Panc1 (cell line): ENCODE results near the gene PHF10. TPM values are rescaled to one million over a fixed set of nuclear protein-coding genes. Genes with fewer than 3 reads are reported as not detected.

Experiments used
- ATAC-seq: fragments of 200-7000 bp; cut with Tn5 transposase; 2 replicates; pipeline ENCODE4 v1.9.1; 2020; ENCODE audit warnings: mild to moderate bottlenecking, moderate library complexity
- BruUV-seq: library from RNA; stranded (reverse); fragments of 400-500 nt; replicated peaks from 2 replicates; lab custom pipeline; 2021; lab: Mats Ljungman, UMichigan
- CTCF ChIA-PET: fragments of 300-600 bp; sonication (Branson Sonifier 250); formaldehyde crosslinking; loops from one replicate; lab custom pipeline; 2022; ENCODE audit warnings: antibody characterized with exemption; lab: Charles Lee
- POLR2A ChIA-PET: fragments of 300-600 bp; sonication (Branson Sonifier 250); formaldehyde crosslinking; loops from one replicate; lab custom pipeline; 2022; ENCODE audit warnings: antibody characterized with exemption; lab: Charles Lee
- DNase-seq: peaks from one replicate; pipeline ENCODE4 v3.0.0-alpha.2; 2010; ENCODE audit warnings: low read depth, low spot score
- H3K27ac ChIP-seq: 2 replicates; pipeline ENCODE4 v1.5.1; 2011; ENCODE audit warnings: mild to moderate bottlenecking, low read length, inconsistent platforms
- H3K27me3 ChIP-seq: fragments of 200-500 bp; sonication (Bioruptor generic); 2 replicates; pipeline ENCODE4 v1.6.0; 2014; ENCODE audit warnings: low read length, inconsistent platforms; ENCODE audit not compliant: control insufficient read depth, insufficient read depth
- H3K36me3 ChIP-seq: fragments of 200-500 bp; sonication (Bioruptor generic); 2 replicates; pipeline ENCODE4 v1.5.1; 2014; ENCODE audit warnings: inconsistent platforms, mild to moderate bottlenecking, low read length, moderate library complexity; ENCODE audit not compliant: control insufficient read depth, insufficient read depth
- H3K4me1 ChIP-seq: 2 replicates; pipeline ENCODE4 v1.5.1; 2011; ENCODE audit warnings: inconsistent platforms, mild to moderate bottlenecking, low read length, moderate library complexity; ENCODE audit not compliant: control insufficient read depth, insufficient read depth
- H3K4me3 ChIP-seq, 2 experiments: 2 replicates each; pipeline ENCODE4 v1.5.1; 2011 to 2012; ENCODE audit warnings: low read depth in 2 of 2, low read length in 2 of 2, mild to moderate bottlenecking in 2 of 2, inconsistent platforms in 1 of 2, moderate library complexity in 1 of 2
- H3K9me3 ChIP-seq: fragments of 200-500 bp; sonication (Bioruptor generic); 2 replicates; pipeline ENCODE4 v1.5.1; 2014; ENCODE audit warnings: low read depth, mild to moderate bottlenecking, inconsistent platforms, low read length, moderate library complexity; ENCODE audit not compliant: control insufficient read depth, insufficient read depth
- CTCF ChIP-seq: fragments of 450-650 bp; IDR thresholded peaks from 2 replicates; pipeline ENCODE4 v1.5.1; 2017; ENCODE audit warnings: mild to moderate bottlenecking
- POLR2AphosphoS5 ChIP-seq: IDR thresholded peaks from 2 replicates; pipeline ENCODE4 v1.6.1; 2012; ENCODE audit warnings: mild to moderate bottlenecking, low read depth, low read length, moderate library complexity
- REST ChIP-seq, 2 experiments: IDR thresholded peaks; 2 replicates each; pipeline ENCODE4 v1.6.1; 2011 to 2012; ENCODE audit warnings: low read depth in 2 of 2, control low read depth in 1 of 2, low read length in 1 of 2, mild to moderate bottlenecking in 1 of 2, moderate library complexity in 1 of 2; ENCODE audit not compliant: insufficient read depth in 1 of 2
- SIN3A ChIP-seq: IDR thresholded peaks from 2 replicates; pipeline ENCODE4 v1.6.1; 2012; ENCODE audit warnings: low read depth, mild to moderate bottlenecking, low read length, moderate library complexity, borderline replicate concordance; ENCODE audit not compliant: insufficient read depth
- TCF7L2 ChIP-seq: IDR thresholded peaks from 2 replicates; pipeline ENCODE4 v1.6.1; 2011; ENCODE audit warnings: mild to moderate bottlenecking, low read depth, low read length, inconsistent platforms
- in situ Hi-C: cut with HindIII; loops from 2 replicates; pipeline ENCODE4 v1.10.0; 2016; ENCODE audit warnings: low sequenced_read_pairs, low pct_unique_long_range_greater_than_20kb
- intact Hi-C: fragments of 100-400 bp; cut with micrococcal nuclease; formaldehyde crosslinking; loops from one replicate; pipeline ENCODE4 v1.10.0; 2022; ENCODE audit not compliant: unreplicated experiment
- total RNA-seq: library from RNA; stranded (reverse); gene quantifications from one replicate; pipeline ENCODE4 v1.2.1, GENCODE V29; 2021; ENCODE audit not compliant: unreplicated experiment

PHF10 gene
- total RNA-seq, 1 experiment from 2014 or later = 71.7 TPM

GRCh38 chr6:169702840-169703246 is 21.5 kb downstream of the PHF10 start:
- ChIA-PET CTCF (no interaction called here), POLR2A (interaction anchor here (2.2 kb wide), 1 partner anchor 19 kb away, joined by 5 read pairs; no protein-coding TSS in a partner anchor)
- Histone ChIP-seq H3K27me3 (no peaks in the 10 kb centered on the region), H3K36me3 (peaks cover 43% of the 10 kb centered on the region), H3K27ac (peak overlapping the region; percentile 97), H3K4me3 (peak overlapping the region; percentile 85 to 100), H3K4me1 (peaks cover 32% of the 10 kb centered on the region), H3K9me3 (no peaks in the 10 kb centered on the region)
- DNase-seq (no peak), ATAC-seq (no peak)
- in situ Hi-C loops (no loop called here), intact Hi-C loops (loop anchor here (5.0 kb wide), 1 partner anchor 746 kb away; no protein-coding TSS in a partner anchor)
- TF ChIP-seq CTCF (no peak), SIN3A (no peak), REST (IDR thresholded peaks at IDR 0.05; ENCODE audit: insufficient read depth in 1 of 2, low read depth in 2 of 2, low read length in 1 of 2) (no peak), TCF7L2 (no peak), POLR2AphosphoS5 (no peak)
- BruUV-seq = no TSS peak

- Histone ChIP-seq H3K4me1 (peaks cover 32% of the 10 kb centered on the region), H3K27ac (peak within 1 kb of the TSS; percentile 97), H3K4me3 (peak within 1 kb of the TSS; percentile 85 to 100), H3K9me3 (no peaks in the 10 kb centered on the region), H3K36me3 (peaks cover 41% of the 10 kb centered on the region), H3K27me3 (no peaks in the 10 kb centered on the region)
- no TSS peak for BruUV-seq
- DNase-seq (no peak), ATAC-seq (peak; percentile 97)
- POLR2A ChIA-PET = interaction anchor here (2.2 kb wide), 1 partner anchor 20 kb away, joined by 5 read pairs; no protein-coding TSS in a partner anchor
- intact Hi-C loops (loop anchor here (5.0 kb wide), 1 partner anchor 745 kb away; no protein-coding TSS in a partner anchor), in situ Hi-C loops (no loop called here)
- peak; percentile 93; the same call in 1 of the 2 replicates for TF ChIP-seq SIN3A
- TF ChIP-seq POLR2AphosphoS5 = peak; percentile 96
- TF ChIP-seq TCF7L2 = no peak
- CTCF ChIA-PET = no interaction called here
Observed at GRCh38 chr6:169701954-169702839, 22.1 kb downstream of the PHF10 start, which contains the start of the genes C6orf120 and WDR27. C6orf120 (plus strand) TSS chr6:169702126; CDS start chr6:169702460, 334 bp downstream. WDR27 (minus strand) TSS chr6:169702029; CDS start chr6:169689005, 13,024 bp downstream.
